Ascending aorta (tissue), 2 donors: ENCODE results near the gene STK32C. TPM values are rescaled to one million over a fixed set of nuclear protein-coding genes. Genes with fewer than 3 reads are reported as not detected.
"Not testable (repeated sequence)": the region's sequence is repeated elsewhere in the genome, so short reads cannot be mapped to it uniquely, and the experiment has no call there.

Experiments
- DNase-seq, 2 donors: peaks; one replicate each; pipeline ENCODE4 v3.0.0-alpha.2; 2019; ENCODE audit warnings: low spot score in 2 of 2
- H3K27ac ChIP-seq, 2 donors: fragments of 200-600 bp; sonication (generic); one replicate each; pipeline ENCODE4 v1.5.1; 2016 to 2017; ENCODE audit warnings: mild to moderate bottlenecking in 1 of 2
- H3K27me3 ChIP-seq: fragments of 200-600 bp; sonication (generic); one replicate; pipeline ENCODE4 v1.5.1; 2017
- H3K36me3 ChIP-seq, 2 donors: fragments of 200-600 bp; sonication (generic); one replicate each; pipeline ENCODE4 v1.5.1; 2016
- H3K4me1 ChIP-seq, 2 donors: fragments of 200-600 bp; sonication (generic); one replicate each; pipeline ENCODE4 v1.5.1; 2016 to 2017; ENCODE audit warnings: mild to moderate bottlenecking in 1 of 2
- H3K4me3 ChIP-seq, 2 donors: fragments of 200-600 bp; sonication (generic); one replicate each; pipeline ENCODE4 v1.5.1; 2016 to 2017; ENCODE audit warnings: mild to moderate bottlenecking in 1 of 2
- H3K9me3 ChIP-seq, 2 donors: fragments of 200-600 bp; sonication (generic); one replicate each; pipeline ENCODE4 v1.5.1; 2016
- CTCF ChIP-seq, 3 experiments: fragments of 200-600 bp in 2 of 3; fragments of 450-650 bp in 1 of 3; sonication (generic) in 2 of 3; IDR thresholded peaks; one replicate each; pipeline ENCODE4 v1.5.1; 2016 to 2019; ENCODE audit warnings: antibody characterized with exemption in 3 of 3, mild to moderate bottlenecking in 1 of 3, moderate library complexity in 1 of 3
- intact Hi-C: fragments of 100-400 bp; cut with DNase I; formaldehyde crosslinking; loops from one replicate; pipeline ENCODE4 v1.15.1; 2023
- total RNA-seq: library from RNA; depleted of rRNA; stranded (reverse); fragments of >200 nt; gene quantifications from one replicate; pipeline ENCODE4 v1.1.0, GENCODE V29; 2016

STK32C gene
- total RNA-seq, 1 donor from 2014 or later: 16.2 TPM

- intact Hi-C loops: no loop called here
- H3K4me3 ChIP-seq: no peak overlapping the region
- H3K4me1 ChIP-seq: no peaks in the 10 kb centered on the region
- no peak overlapping the region for H3K27ac ChIP-seq
- H3K27me3 ChIP-seq: no peaks in the 10 kb centered on the region
- peaks cover 0 to 19% of the 10 kb centered on the region in 2 donors for H3K9me3 ChIP-seq
- no peaks in the 10 kb centered on the region for H3K36me3 ChIP-seq
- no peak for TF ChIP-seq CTCF (IDR thresholded peaks at IDR 0.05)
- no peak for DNase-seq
Measured at GRCh38 chr10:132219486-132219885, 88.3 kb downstream of the STK32C start.

- H3K9me3 ChIP-seq: peaks cover 0 to 28% of the 10 kb centered on the region in 2 donors
- DNase-seq, H3K36me3 ChIP-seq, H3K4me3 ChIP-seq, H3K4me1 ChIP-seq, H3K27me3 ChIP-seq, H3K27ac ChIP-seq, intact Hi-C loops: not testable (repeated sequence)
Measured at GRCh38 chr10:132216441-132216840, 91.3 kb downstream of the STK32C start.

GRCh38 chr10:132213917-132214316 is 93.8 kb downstream of the STK32C start:
- H3K4me1 ChIP-seq: no peaks in the 10 kb centered on the region
- no peak overlapping the region for H3K4me3 ChIP-seq
- peaks cover 0 to 28% of the 10 kb centered on the region in 2 donors for H3K9me3 ChIP-seq
- H3K36me3 ChIP-seq: no peaks in the 10 kb centered on the region
- H3K27ac ChIP-seq: no peak overlapping the region
- no peak for TF ChIP-seq CTCF (IDR thresholded peaks at IDR 0.05)
- H3K27me3 ChIP-seq: no peaks in the 10 kb centered on the region
- intact Hi-C loops: no loop called here
- DNase-seq: no peak

- DNase-seq: no peak
- intact Hi-C loops: no loop called here
Measured at GRCh38 chr10:132212816-132213215, 94.9 kb downstream of the STK32C start.

GRCh38 chr10:132211246-132211645 is 96.5 kb downstream of the STK32C start:
- H3K4me3 ChIP-seq: no peak overlapping the region
- H3K27ac ChIP-seq: no peak overlapping the region
- no peaks in the 10 kb centered on the region for H3K27me3 ChIP-seq
- DNase-seq: no peak
- no peaks in the 10 kb centered on the region for H3K36me3 ChIP-seq
- TF ChIP-seq CTCF (IDR thresholded peaks at IDR 0.05): no peak
- H3K9me3 ChIP-seq: peaks cover 0 to 21% of the 10 kb centered on the region in 2 donors
- intact Hi-C loops: no loop called here
- H3K4me1 ChIP-seq: no peaks in the 10 kb centered on the region

More at GRCh38 chr10:132212816-132213215, 94.9 kb downstream of the STK32C start:
- H3K4me1 ChIP-seq: no peaks in the 10 kb centered on the region
- no peak overlapping the region for H3K27ac ChIP-seq
- peaks cover 0 to 28% of the 10 kb centered on the region in 2 donors for H3K9me3 ChIP-seq
- no peak for TF ChIP-seq CTCF (IDR thresholded peaks at IDR 0.05)
- no peaks in the 10 kb centered on the region for H3K36me3 ChIP-seq
- no peaks in the 10 kb centered on the region for H3K27me3 ChIP-seq
- H3K4me3 ChIP-seq: no peak overlapping the region

- H3K27me3 ChIP-seq: no peaks in the 10 kb centered on the region
- intact Hi-C loops: no loop called here
- H3K9me3 ChIP-seq: peaks cover 0 to 19% of the 10 kb centered on the region in 2 donors
- no peaks in the 10 kb centered on the region for H3K36me3 ChIP-seq
- H3K4me3 ChIP-seq: no peak overlapping the region
- no peak for DNase-seq
- no peaks in the 10 kb centered on the region for H3K4me1 ChIP-seq
- no peak overlapping the region for H3K27ac ChIP-seq
- no peak for TF ChIP-seq CTCF (IDR thresholded peaks at IDR 0.05)
Measured at GRCh38 chr10:132210766-132211165, 97.0 kb downstream of the STK32C start.
